Brain microvascular endothelial cell (primary cell): ENCODE results near the gene SERPINE1.
"Not testable (repeated sequence)": the region's sequence is repeated elsewhere in the genome, so short reads cannot be mapped to it uniquely, and the experiment has no call there.

Experiments
- DNase-seq: peaks from one replicate; pipeline ENCODE4 v3.0.0-alpha.2; 2020
- H3K27ac ChIP-seq: fragments of 250-450 bp; sonication (Bioruptor Pico); 2 replicates; pipeline ENCODE4 v1.5.1; 2020; ENCODE audit warnings: mild to moderate bottlenecking, moderate library complexity
- H3K27me3 ChIP-seq: fragments of 250-450 bp; sonication (Bioruptor Pico); replicated peaks from 2 replicates; pipeline ENCODE4 v1.5.1; 2020; ENCODE audit warnings: mild to moderate bottlenecking
- H3K36me3 ChIP-seq: fragments of 250-450 bp; sonication (Bioruptor Pico); replicated peaks from 2 replicates; pipeline ENCODE4 v1.5.1; 2020; ENCODE audit warnings: mild to moderate bottlenecking
- H3K4me3 ChIP-seq: 2 replicates; pipeline ENCODE4 v1.5.1; 2011; ENCODE audit warnings: low read depth, mild to moderate bottlenecking, control low read depth, low read length, moderate library complexity
- in situ Hi-C: cut with HindIII; loops from 2 replicates; pipeline ENCODE4 v1.10.0; 2017; ENCODE audit warnings: low sequenced_read_pairs, low pct_ligation_motif_present
- TF ChIP-seq, protein P1 (sequence below): IDR thresholded peaks from 2 replicates; pipeline ENCODE4 v1.5.1; 2011; ENCODE audit warnings: low read depth, mild to moderate bottlenecking, moderate library complexity, low read length, control low read depth, inconsistent platforms; ENCODE audit errors: missing control alignments

The SERPINE1 gene

GRCh38 chr7:101125989-101126650 is 784 bp upstream of the SERPINE1 start:
- in situ Hi-C loops = no loop called here
- H3K4me3 ChIP-seq = peak overlapping the region; percentile 90
- peaks cover 38% of the 10 kb centered on the region for H3K36me3 ChIP-seq
- peak; percentile 91 for DNase-seq
- H3K27ac ChIP-seq = peak overlapping the region; percentile 97
- TF ChIP-seq, protein P1, sequence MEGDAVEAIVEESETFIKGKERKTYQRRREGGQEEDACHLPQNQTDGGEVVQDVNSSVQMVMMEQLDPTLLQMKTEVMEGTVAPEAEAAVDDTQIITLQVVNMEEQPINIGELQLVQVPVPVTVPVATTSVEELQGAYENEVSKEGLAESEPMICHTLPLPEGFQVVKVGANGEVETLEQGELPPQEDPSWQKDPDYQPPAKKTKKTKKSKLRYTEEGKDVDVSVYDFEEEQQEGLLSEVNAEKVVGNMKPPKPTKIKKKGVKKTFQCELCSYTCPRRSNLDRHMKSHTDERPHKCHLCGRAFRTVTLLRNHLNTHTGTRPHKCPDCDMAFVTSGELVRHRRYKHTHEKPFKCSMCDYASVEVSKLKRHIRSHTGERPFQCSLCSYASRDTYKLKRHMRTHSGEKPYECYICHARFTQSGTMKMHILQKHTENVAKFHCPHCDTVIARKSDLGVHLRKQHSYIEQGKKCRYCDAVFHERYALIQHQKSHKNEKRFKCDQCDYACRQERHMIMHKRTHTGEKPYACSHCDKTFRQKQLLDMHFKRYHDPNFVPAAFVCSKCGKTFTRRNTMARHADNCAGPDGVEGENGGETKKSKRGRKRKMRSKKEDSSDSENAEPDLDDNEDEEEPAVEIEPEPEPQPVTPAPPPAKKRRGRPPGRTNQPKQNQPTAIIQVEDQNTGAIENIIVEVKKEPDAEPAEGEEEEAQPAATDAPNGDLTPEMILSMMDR = peak; percentile 20
- H3K27me3 ChIP-seq = no peaks in the 10 kb centered on the region

DNA sequence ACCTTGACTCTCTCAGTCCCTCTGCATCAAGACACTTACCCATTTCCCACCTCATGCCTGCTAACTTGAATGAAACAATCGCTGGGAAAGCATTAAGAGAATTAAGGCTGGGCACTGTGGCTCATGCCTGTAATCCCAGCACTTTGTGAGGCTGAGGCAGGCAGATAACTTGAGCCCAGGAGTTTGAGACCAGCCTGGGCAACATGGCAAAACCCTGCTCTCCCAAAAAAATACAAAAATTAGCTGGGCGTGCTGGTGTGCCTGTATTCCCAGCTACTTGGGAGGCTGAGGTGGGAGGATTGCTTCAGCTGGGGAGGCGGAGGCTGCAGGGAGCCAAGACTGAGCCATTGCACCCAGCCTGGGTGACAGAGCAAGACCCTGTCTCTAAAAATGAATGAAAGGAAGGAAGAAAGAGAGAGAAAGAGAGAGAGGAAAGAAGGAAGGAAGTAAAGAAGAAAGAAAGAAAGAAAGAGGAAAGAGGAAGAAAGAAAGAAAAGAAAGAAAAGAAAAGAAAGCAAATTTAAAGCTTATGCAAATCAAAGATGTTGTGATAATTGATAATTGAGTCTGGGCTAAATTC is 646 bp downstream of the SERPINE1 start:
- Histone ChIP-seq H3K27me3 (no peaks in the 10 kb centered on the region), H3K4me3 (peak overlapping the region; percentile 90), H3K27ac (peak overlapping the region; percentile 97), H3K36me3 (peaks cover 51% of the 10 kb centered on the region)
- in situ Hi-C loops = no loop called here
- no peak for DNase-seq
- TF ChIP-seq, protein P1 = no peak

DNA sequence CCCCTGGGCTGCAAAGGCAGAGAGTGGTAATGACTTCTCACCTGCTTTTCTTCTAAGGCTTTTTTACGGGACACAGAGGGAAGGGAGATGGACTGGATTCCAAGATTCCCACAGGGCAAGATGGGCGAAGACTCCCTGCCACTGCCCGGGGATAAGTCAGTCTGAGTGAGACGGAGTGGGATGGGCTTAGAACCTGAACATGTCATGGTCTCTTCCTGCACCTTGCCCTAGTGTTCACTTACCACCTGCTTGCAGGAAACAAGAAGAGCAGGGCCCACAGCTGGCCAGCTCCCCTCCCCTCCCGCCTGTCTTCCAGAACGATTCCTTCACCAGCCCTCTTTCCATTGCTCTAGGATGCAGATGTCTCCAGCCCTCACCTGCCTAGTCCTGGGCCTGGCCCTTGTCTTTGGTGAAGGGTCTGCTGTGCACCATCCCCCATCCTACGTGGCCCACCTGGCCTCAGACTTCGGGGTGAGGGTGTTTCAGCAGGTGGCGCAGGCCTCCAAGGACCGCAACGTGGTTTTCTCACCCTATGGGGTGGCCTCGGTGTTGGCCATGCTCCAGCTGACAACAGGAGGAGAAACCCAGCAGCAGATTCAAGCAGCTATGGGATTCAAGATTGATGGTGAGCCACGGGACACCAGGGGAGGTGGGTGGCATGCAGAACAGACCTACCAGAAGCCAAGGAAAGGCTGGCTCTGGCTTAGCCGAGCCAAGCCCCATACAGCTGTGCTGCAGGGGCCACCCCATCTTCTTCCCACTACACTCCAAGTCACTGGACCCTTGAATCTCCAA is 1.3 kb downstream of the SERPINE1 start:
- peak overlapping the region; percentile 97 for H3K27ac ChIP-seq
- in situ Hi-C loops = no loop called here
- peak overlapping the region; percentile 90 for H3K4me3 ChIP-seq
- TF ChIP-seq, protein P1 = no peak
- H3K27me3 ChIP-seq = no peaks in the 10 kb centered on the region
- peaks cover 57% of the 10 kb centered on the region for H3K36me3 ChIP-seq
- peak; percentile 69 for DNase-seq

DNA sequence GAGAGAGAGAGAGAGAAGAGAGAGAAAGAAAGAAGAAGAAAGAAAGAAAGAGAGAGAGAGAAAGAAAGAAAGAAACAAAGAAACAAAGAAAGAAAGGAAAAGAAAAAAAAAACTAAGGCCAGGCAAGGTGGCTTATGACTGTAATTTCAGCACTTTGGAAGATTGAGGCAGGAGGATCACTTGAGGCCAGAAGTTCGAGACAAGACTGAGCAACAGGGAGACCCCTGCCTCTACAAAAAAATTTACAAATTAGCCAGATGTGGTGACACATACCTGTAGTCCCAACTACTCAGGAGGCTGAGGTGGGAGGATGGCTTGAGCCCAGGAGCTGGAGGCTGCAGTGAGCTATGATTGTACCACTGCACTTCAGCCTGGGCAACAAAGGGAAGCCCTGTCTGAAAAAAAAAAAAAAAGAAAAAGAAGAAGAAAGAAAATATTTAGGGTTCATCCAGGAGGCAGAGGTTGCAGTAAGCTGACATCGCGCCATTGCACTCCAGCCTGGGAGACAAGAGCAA is 2.8 kb downstream of the SERPINE1 start:
- Histone ChIP-seq H3K36me3 (peaks cover 71% of the 10 kb centered on the region), H3K27ac (peak overlapping the region; percentile 97), H3K4me3 (peak overlapping the region; percentile 62), H3K27me3 (no peaks in the 10 kb centered on the region)
- TF ChIP-seq, protein P1 = no peak
- in situ Hi-C loops = no loop called here
- DNase-seq = peak; percentile 70

DNA sequence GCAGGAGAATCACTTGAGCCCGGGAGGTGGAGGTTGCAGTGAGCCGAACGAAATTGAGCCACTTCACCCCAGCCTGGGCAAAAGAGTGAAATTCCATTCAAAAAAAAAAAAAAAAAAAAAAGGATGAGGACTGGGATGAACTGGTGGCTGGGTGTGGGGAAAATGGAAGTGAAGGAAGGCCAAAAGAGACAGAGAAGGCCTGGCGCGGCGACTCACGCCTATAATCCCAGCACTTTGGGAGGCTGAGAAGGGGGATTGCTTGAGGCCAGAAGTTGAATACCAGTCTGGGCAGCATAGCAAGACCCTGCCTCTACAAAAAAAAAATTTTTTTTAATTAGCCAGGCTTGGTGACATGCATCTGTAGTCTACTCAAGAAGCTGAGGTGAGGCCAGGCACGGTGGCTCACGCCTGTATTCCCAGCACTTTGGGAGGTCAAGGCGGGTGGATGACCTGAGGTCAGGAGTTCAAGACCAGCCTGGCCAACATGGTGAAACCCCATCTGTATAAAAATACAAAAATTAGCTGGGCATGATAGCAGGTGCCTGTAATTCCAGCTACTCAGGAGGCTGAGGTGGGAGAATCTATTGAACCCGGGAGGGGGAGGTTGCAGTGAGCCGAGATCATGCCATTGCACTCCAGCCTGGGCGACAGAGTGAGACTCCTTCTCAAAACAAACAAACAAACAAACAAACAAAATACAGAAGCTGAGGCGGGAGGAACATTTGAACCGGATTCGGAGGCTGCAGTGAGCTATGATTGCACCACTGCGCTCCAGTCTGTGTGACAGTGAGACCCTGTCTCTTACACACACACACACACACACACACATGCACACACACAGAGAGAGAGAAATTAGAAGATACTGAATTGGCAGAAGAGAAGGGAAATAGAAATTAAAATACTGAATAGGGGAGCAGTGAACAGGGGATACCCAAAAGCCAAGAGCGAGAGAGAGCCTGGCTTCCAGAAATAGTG is 6.0 kb downstream of the SERPINE1 start:
- Histone ChIP-seq H3K27ac (peak overlapping the region; percentile 14), H3K4me3 (peak overlapping the region; percentile 62)
- peak; percentile 74 for DNase-seq

More for the DNA sequence above, 6.0 kb downstream of the SERPINE1 start:
- H3K36me3 ChIP-seq = peaks cover 93% of the 10 kb centered on the region
- in situ Hi-C loops, H3K27me3 ChIP-seq: not testable (repeated sequence)
